GM19043 (cell line): ENCODE measurements around the gene RXRA.

Experiments used
- ATAC-seq: cut with Tn5 transposase; IDR thresholded peaks from one replicate; pipeline ENCODE4 v1.9.1; 2021; ENCODE audit warnings: low read depth; ENCODE audit not compliant: unreplicated experiment

The RXRA gene

DNA sequence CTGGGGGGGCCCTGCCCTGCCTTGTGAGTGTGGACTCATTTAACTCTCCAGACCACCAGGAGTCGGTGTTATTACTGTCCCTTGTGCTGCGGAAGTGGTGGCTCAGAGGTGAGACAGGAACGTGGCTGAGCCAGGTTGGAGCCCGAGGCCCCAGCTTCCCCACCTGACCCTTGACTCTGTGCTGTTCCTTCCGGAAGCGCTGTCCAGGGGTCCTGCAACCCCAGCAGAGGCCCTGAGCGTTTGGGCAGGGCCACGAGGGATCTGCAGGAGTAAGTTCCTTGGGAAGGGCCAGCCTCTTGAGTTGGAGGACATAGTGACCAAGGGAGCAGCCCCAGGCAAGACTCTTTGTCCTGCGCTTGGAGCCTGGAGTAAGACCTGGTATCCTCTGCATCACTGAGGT is 99.6 kb downstream of the RXRA start:
- no peak for ATAC-seq

- no peak for ATAC-seq
Measured at GRCh38 chr9:134426436-134426835, 100.2 kb downstream of the RXRA start.

DNA sequence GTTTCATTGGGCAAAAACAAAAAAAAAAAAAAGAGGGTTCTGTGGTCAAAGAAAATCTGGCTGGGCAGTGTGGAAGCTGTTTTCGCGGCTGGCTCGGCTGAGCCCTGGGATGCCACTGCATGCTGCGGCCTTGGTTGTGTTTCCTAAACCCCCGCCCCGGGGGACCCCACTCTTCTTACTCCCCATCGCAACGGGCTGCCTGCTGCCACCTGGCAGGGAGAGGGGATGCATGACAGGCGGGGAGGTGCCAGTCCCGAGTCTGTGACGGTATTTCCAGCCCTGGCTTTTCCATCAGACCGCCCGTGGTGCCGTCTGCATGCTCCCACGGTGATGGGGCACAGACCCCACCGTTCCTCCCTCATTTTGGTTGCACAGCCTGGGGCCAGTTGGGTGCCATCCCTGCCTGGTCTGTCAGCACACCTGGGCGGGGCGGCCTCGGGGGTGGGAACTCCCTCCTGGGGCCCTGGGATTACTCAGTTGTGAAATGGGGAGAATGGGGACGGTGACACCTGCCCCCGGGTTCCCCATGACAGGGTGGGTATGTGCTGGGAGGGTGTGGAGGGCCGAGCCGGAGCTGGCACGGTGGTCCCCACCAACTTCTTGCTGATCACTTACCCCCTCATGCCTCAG is 101.0 kb downstream of the RXRA start:
- ATAC-seq: no peak

DNA sequence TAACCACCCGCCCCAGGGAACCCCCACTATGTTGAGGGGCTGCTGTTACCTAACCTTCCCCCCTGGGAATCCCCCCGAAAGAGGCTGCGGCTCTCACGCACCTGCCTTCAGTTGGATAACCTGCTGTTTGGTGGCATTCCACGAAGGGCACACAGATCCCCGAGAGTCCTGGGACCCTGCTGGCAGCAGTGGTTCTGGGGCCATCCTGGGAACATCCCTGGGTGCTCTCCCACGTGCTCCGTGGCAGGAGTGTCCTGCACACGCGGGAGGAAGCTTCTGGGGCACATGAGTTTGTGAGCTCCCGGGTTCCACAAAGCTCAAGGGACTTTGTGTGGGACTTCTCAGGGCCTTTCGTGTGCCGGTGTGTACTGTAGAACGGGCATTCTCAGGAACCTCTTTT is 102.3 kb downstream of the RXRA start:
- ATAC-seq: no peak

- no peak for ATAC-seq
Measured at GRCh38 chr9:134429007-134429406, 102.8 kb downstream of the RXRA start.

- ATAC-seq: no peak
Measured at GRCh38 chr9:134429481-134429880, 103.2 kb downstream of the RXRA start.

DNA sequence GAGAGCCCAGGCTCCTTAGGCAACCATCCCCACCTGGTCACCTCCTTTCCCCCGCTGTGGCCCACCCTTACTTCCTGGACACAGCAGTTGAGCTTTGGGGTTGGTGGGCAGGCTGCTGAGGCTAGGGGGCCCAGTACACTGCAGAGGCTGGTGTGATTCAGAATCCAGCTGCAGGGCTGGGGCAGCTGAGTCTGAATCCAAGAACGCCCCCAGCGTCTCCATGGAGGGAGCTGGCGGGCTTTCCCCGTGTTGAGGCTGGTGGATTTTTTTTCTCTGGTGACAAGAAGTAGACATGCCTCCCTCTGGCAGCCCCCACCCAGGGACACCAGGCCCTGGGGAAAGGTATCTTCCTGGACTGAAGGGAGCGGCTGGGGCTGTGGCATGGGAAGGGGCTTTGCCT is 104.8 kb downstream of the RXRA start:
- ATAC-seq: no peak

- ATAC-seq: no peak
Measured at GRCh38 chr9:134431626-134432025, 105.4 kb downstream of the RXRA start.

- no peak for ATAC-seq
Measured at GRCh38 chr9:134432471-134432870, 106.2 kb downstream of the RXRA start.

DNA sequence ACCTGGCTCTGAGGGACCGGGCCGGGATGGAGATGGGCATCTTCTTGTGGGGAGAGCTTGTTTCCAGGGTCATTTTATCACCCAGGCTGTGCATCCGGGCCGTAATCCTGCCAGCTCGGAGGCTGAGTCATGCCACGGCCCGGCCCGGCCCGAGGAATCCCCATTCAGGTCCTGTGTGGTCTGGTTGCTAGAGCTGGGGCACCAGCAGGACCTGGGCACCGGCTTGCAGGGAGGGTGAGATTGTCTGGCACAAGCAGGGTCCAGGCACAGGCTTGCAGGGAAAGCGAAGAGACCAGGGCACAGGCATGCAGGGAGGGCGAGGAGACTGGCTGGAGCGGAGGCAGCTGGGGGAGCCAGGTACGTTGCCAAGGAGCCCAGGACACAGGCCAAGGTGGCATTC is 106.8 kb downstream of the RXRA start:
- no peak for ATAC-seq

DNA sequence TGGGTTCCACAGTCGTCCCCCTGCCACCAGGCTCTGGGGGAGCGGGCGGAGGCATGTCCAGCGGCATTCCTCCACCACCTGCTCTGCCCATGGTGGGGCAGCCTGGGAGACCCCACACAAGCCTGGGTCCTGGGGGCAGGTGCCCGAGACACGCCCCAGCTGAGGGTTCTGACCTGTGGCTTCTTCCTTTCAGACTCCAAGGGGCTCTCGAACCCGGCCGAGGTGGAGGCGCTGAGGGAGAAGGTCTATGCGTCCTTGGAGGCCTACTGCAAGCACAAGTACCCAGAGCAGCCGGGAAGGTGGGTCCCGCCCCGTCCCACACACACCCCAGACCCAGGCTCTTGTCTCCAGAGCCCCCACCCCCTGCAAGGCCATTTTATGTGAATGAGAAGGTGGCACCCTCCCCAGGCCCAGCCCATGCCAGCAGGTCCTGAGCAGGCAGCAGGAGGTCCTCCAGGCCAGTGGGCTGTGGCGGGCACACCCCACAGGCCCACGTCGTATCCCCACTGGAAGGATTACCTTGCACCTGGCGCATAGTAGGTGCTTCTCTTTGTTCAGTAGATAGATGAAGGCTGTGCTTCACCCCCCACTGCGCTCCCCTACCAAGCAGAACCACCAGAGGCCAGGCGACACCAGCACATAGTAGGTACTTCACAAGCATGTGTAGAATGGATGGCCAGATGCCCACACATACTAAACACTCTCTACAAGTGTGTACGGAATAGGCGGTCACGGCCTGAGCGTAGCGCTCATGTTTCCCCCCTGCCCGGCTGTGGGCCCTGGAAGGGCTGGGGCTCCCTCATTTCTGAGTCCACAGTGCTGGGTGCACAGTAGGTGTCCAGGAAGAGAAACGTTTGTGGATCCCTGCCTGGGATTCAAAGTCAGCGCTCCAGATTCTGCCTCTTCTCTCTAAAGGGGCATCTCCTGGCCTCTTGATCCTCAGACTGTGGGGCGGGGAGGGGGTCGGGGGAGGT is 107.9 kb downstream of the RXRA start:
- ATAC-seq: no peak

- ATAC-seq: no peak
Measured at GRCh38 chr9:134434894-134435506, 108.7 kb downstream of the RXRA start.

DNA sequence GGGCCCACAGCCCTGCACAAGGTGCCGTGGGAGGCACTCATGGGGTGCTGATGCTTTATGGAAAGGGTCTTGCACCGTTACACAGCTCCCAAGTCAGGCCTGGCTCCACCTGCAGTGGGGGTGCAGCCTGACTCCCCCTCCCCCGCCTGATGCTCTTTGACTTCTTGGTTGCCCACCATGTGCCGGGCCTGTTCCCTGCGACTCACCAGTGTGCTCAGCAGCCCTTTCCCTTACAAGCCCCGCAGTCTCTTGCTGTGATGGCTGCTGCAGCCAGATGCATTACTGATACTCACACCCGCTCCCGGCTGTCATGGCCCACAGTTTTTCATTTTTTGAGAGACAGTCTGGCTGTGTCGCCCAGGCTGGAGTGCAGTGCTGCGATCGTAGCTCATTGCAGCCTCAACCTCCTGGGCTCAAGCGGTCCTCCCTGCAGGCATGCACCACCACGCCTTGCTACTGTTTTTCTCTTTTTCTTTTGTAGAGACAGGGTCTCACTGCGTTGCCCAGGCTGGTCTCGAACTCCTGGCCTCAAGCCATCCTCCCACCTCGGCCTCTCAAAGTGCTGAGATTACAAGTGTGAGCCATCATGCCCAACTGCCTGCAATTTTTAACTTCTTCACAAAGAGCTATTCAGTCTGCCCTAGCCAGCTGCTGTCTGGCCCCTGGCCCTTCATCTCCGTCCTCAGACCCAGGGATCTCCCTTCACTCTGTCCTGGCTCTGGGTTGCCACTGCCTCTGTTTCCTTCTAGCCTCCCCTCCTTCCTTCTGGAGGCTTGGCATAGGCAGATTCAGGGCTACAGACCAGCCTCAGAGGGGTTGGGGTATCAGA is 109.5 kb downstream of the RXRA start:
- ATAC-seq: no peak

- no peak for ATAC-seq
Measured at GRCh38 chr9:134436379-134436762, 110.1 kb downstream of the RXRA start.

DNA sequence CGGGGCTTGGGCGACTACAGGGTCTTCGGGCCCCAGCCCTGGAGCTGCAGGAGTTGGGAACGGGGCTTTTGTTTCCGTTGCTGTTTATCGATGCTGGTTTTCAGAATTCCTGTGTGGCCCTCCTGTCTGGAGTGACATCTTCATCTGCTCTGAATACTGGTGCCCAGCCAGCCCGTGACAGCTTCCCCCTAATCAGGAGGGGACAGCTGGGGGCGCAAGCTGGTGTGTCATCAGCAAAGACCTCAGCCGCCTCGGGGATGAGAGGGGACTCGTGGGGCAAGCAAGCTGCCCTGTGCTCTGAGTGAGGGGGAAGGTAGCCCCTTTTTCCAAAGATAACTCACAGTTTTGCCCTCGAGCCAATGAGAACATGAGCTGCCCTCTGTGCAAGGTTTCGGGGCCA is 110.7 kb downstream of the RXRA start:
- ATAC-seq: no peak

DNA sequence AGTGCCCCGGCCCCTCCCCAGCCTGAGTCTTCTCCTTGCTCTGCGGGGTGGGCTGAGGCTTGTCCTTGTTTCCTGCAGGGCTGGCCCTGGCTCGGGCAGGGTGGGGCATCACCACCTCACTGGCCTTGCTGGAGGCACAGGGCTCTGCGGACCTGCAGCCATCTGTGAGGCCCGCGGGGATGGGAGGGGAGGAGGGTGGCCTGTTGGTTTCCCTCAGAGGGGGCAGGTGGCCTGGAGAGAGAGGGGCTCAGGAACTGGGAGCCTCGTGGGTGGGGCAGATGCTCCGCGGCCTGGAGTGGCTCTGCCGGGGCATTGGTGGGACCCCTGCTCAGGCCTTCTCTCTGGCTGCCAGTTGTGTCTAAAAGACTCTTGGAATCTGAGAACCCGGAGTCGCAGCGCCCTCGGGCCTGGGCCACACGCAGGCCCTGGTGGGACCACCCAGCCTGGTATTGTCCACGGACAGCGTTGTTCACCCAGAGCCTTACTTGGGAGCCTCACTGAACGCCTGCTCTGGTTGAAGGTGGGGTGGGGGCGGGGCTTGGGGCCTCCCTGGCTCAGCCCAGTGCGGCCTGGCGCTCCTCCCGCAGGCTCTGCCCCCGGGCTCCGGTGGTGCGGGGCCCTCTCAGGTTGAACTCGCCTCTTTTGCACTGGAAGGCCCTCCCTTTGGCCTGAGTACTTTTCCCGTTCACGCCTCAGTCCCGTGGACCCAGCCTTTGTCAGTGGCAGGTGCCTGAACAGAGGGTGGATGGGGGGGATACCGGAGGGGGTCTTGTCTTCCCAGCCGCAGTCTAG is 111.3 kb downstream of the RXRA start:
- ATAC-seq: no peak

- no peak for ATAC-seq
Measured at GRCh38 chr9:134438195-134438788, 112.0 kb downstream of the RXRA start.

DNA sequence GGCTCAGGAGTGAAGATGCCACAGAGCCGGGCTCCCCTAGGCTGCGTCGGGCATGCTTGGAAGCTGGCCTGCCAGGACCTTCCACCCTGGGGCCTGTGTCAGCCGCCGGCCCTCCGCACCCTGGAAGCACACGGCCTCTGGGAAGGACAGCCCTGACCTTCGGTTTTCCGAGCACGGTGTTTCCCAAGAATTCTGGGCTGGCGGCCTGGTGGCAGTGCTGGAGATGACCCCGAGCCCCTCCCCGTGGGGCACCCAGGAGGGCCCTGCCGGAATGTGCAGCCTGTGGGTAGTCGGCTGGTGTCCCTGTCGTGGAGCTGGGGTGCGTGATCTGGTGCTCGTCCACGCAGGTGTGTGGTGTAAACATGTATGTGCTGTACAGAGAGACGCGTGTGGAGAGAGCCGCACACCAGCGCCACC is 113.1 kb downstream of the RXRA start:
- ATAC-seq: no peak

DNA sequence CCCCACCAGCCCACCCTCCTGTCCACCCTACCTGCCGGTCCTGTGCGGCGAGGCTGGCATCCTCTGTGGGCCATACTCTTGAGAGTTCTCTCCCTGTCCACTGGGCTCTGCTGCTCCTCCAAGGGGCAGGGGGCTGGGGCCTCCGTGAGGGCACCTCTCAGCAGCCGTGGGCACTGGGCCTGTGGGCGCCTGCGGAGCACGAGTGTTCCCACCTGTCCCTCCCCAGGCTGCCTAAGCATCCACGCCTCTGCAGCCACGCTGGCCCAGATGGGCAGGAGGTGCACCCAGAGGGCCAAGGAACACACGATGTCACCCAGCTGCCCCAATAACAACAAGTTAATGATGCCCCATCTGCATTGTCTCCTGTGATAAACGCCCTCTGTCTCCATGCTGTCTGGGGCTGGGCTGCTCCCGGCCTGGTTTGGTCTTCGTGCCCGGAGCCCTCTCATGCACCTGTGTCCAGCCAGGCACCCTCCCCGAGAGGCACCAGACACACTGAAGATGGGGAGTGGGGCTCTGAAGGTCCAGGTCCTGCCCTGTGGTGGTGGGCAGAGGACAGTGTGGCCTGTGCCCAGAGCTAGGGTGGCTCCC is 114.5 kb downstream of the RXRA start:
- ATAC-seq: no peak
